ENCODE data around the gene FSTL4. TPM values are rescaled to one million over a fixed set of nuclear protein-coding genes. Genes with fewer than 3 reads are reported as not detected.
A peak's percentile ranks its signal among the peaks of the same experiment; 100 is the strongest.

Gene FSTL4
- total and polyA plus RNA-seq, 2 donors from 2014 or later = 0.09 to 4.0 TPM

GRCh38 chr5:133610489-133611356, 1.6 kb downstream of the FSTL4 start:
- no peaks in the 10 kb centered on the region for H3K36me3 ChIP-seq (ENCODE audit: control insufficient read depth in 2 of 3, insufficient read depth in 3 of 3, low read length in 3 of 3)
- H3K9ac ChIP-seq (ENCODE audit: low read length in 3 of 3) = no peak overlapping the region
- H3K4me3 ChIP-seq (ENCODE audit: low read length in 3 of 3) = peak overlapping the region in 1 of 3 donors; percentile 42
- H3K4me1 ChIP-seq (ENCODE audit: control insufficient read depth in 2 of 3, insufficient read depth in 2 of 3, low read depth in 1 of 3, low read length in 3 of 3) = peaks cover 0 to 13% (median 0%) of the 10 kb centered on the region in 3 donors
- no peak for FAIRE-seq
- H3K27me3 ChIP-seq (ENCODE audit: control insufficient read depth, insufficient read depth, low read length) = peaks cover 32% of the 10 kb centered on the region
- peak; percentile 78 to 91 (median 84) for DNase-seq
- no peak overlapping the region for H3K27ac ChIP-seq (ENCODE audit: low read depth in 2 of 2, low read length in 2 of 2)
- intact Hi-C loops (cut with DNase I) = no loop called here
- TF ChIP-seq CTCF (IDR thresholded peaks at IDR 0.05; ENCODE audit: borderline replicate concordance, extremely low read depth, insufficient read depth) = peak; percentile 55
- H3K9me3 ChIP-seq (ENCODE audit: control insufficient read depth in 2 of 3, insufficient read depth in 1 of 3, low read length in 3 of 3) = peaks cover 0 to 1% (median 0%) of the 10 kb centered on the region in 3 donors

GRCh38 chr5:133607451-133607850, 4.9 kb downstream of the FSTL4 start:
- Histone ChIP-seq H3K27ac (ENCODE audit: low read depth in 2 of 2, low read length in 2 of 2) (peak overlapping the region in 1 of 2 donors; percentile 10), H3K4me3 (ENCODE audit: low read length in 3 of 3) (no peak overlapping the region), H3K4me1 (ENCODE audit: control insufficient read depth in 2 of 3, insufficient read depth in 2 of 3, low read depth in 1 of 3, low read length in 3 of 3) (peaks cover 0 to 10% (median 0%) of the 10 kb centered on the region in 3 donors), H3K36me3 (ENCODE audit: control insufficient read depth in 2 of 3, insufficient read depth in 3 of 3, low read length in 3 of 3) (no peaks in the 10 kb centered on the region), H3K9ac (ENCODE audit: low read length in 3 of 3) (no peak overlapping the region), H3K9me3 (ENCODE audit: control insufficient read depth in 2 of 3, insufficient read depth in 1 of 3, low read length in 3 of 3) (peaks cover 0 to 1% (median 0%) of the 10 kb centered on the region in 3 donors), H3K27me3 (ENCODE audit: control insufficient read depth, insufficient read depth, low read length) (peaks cover 26% of the 10 kb centered on the region)
- DNase-seq = no peak
- intact Hi-C loops (cut with DNase I) = no loop called here
- no peak for FAIRE-seq
- no peak for TF ChIP-seq CTCF (IDR thresholded peaks at IDR 0.05; ENCODE audit: borderline replicate concordance, extremely low read depth, insufficient read depth)

- DNase-seq (peak in 1 of 5 donors; percentile 16), FAIRE-seq (no peak)
- Histone ChIP-seq H3K9ac (ENCODE audit: low read length in 3 of 3) (no peak overlapping the region), H3K4me1 (ENCODE audit: control insufficient read depth in 2 of 3, insufficient read depth in 2 of 3, low read depth in 1 of 3, low read length in 3 of 3) (peaks cover 0 to 10% (median 0%) of the 10 kb centered on the region in 3 donors), H3K36me3 (ENCODE audit: control insufficient read depth in 2 of 3, insufficient read depth in 3 of 3, low read length in 3 of 3) (no peaks in the 10 kb centered on the region), H3K27me3 (ENCODE audit: control insufficient read depth, insufficient read depth, low read length) (peaks cover 26% of the 10 kb centered on the region), H3K4me3 (ENCODE audit: low read length in 3 of 3) (no peak overlapping the region), H3K27ac (ENCODE audit: low read depth in 2 of 2, low read length in 2 of 2) (no peak overlapping the region), H3K9me3 (ENCODE audit: control insufficient read depth in 2 of 3, insufficient read depth in 1 of 3, low read length in 3 of 3) (peaks cover 0 to 1% (median 0%) of the 10 kb centered on the region in 3 donors)
- intact Hi-C loops (cut with DNase I) = no loop called here
- TF ChIP-seq CTCF (IDR thresholded peaks at IDR 0.05; ENCODE audit: borderline replicate concordance, extremely low read depth, insufficient read depth) = no peak
Observed at GRCh38 chr5:133606835-133607234, 5.5 kb downstream of the FSTL4 start.
